Pericardium fibroblast (primary cell): ENCODE results near the gene CCDC13. TPM values are rescaled to one million over a fixed set of nuclear protein-coding genes. Genes with fewer than 3 reads are reported as not detected.

Experiments used
- total RNA-seq: library from RNA; depleted of rRNA; stranded (reverse); fragments of >200 nt; gene quantifications from 2 replicates; pipeline ENCODE4 v1.2.3, GENCODE V29; 2015

Gene CCDC13, protein sequence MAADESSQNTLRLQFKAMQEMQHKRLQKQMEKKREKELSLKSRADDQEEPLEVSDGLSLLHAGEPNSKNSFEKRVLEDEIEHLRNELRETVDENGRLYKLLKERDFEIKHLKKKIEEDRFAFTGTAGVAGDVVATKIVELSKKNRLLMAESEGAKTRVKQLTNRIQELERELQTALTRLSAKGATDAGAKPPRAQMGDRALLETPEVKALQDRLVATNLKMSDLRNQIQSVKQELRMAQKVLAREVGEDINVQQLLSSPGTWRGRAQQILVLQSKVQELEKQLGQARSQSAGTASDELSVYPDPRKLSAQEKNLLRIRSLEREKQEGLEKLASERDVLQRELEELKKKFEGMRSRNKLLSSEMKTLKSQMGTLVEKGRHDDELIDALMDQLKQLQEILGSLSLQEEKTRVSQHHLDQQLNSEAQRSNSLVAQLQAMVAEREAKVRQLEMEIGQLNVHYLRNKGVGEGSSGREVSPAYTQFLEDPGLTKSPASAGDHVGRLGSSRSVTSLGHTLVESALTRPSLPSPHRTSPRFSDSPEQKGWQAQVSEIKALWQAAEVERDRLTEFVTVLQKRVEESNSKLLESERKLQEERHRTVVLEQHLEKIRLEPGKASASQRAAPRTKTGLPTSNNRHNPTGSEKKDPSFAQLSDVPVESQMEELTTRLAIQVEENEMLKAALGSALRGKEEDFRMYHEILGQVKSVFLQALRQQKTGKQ
- total RNA-seq = 1.1 and 1.3 TPM in 2 replicates

DNA sequence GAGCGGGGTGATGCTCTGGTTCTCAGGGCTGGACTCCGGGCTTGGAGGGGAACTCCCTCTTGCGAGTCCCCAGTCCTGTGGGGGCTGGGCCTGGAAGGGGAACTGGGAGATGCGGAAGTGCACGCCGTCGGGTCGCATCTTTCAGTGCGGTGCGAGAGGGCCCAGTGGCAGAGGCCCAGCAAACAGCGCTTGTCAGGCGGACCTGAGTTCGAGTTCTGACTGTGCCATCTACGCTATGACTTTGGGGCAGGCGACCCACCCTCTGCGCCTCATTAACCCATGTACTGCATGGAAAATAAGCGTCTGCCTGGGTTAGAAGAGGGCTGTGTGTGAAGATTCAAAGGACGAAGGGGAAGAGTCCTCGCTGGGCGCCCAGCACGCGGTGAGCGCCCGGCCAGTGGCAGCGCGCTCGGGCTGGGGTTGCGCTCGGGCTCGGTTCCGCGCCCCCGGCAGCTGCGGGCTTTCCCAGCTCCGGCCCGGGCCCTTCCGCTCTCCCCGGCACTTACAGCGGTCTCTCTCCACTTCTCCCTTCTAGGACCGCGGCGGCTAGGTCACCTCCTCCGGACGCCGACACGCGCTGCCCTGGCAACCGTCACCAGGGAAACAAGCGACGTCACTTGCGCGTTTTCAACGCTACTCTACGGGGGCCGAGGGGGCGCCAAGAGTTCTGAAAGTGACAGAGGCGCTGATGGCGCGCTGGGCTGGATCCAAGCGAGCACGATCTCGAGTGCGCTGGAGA is at the start of gene CCDC13:
CCDC13 (minus strand) TSS at position 584 of the 739 bp plus-strand sequence. CDS start 14,908 bp downstream, outside the sequence.

DNA sequence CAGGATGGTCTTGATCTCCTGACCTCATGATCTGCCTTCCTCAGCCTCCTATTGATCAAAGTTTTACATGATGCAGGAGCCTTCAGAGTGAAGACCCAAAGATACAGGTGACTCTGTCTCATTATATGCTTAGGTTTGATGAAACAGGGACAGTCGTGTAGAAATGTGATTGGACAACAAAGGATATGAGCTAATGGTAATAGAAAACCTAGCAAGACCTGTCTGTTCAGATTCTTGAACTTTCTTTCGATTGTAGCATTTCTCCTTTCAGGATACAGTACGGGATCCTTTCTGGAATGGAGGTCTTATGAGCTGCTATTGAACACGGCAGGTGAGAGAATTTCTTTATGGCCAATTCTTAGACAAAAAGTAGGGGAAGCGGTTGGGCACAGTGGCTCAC is 36.1 kb upstream of the CCDC13 start, which contains the start of gene ACKR2:
ACKR2 (plus strand) TSS at position 244 of the 400 bp plus-strand sequence. CDS start 55,058 bp downstream, outside the sequence.

DNA sequence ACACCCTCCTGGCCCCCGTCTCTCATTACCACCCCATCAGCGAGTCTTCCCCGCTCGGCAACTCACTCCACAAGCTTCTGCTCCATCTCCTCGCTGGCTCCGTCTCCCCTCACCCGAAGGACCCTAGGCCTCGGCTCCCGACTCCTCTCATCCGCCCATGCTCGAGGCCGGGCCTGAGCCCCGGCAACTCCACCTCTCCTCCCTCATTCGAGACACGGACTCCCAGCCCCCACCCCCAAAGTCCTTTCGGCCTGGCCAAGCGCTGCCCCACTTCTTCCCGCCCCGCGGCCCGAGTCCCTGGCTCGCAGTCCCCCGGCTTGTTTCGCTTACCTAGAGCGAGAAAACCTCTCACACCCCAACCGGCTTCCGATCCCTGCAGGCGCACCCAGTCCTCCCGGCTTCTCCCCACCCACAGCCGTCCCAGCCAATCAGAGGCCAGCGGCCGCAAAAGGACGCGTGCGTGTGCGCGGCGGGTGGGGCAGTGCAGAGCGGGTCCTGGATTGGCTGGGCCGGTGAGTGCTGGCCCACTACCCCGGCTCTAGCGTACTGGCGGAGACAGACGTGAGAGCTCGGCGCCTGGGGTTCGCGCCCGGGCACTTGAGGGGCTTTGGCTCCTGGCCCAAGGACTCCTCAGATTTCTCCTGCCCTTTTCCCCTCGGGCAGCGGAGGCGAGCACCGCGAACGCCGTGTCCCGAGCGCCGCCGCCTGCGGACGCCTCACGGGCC is 31.2 kb upstream of the CCDC13 start, which contains the start of gene HIGD1A:
HIGD1A (minus strand) TSS at position 385 of the 725 bp plus-strand sequence. CDS start 10,237 bp downstream, outside the sequence.

Other genes with a start within 250 kb of the CCDC13 start
- gene SEC22C, start 191.3 kb downstream of the CCDC13 start, total RNA-seq = 42.5 and 52.7 TPM in 2 replicates
- 16.8 and 22.0 TPM in 2 replicates for gene SS18L2, start 182.4 kb downstream of the CCDC13 start, total RNA-seq
- 12.6 and 14.2 TPM in 2 replicates for gene NKTR, start 172.6 kb downstream of the CCDC13 start, total RNA-seq
- 28.9 and 34.1 TPM in 2 replicates for gene ZBTB47, start 119.6 kb downstream of the CCDC13 start, total RNA-seq
- gene KLHL40, start 87.7 kb downstream of the CCDC13 start, total RNA-seq = 0.17 TPM in 1 of 2 replicates, not detected in the other
- not detected in 2 replicates for gene HHATL, start 70.5 kb downstream of the CCDC13 start, total RNA-seq
- gene HIGD1A, start 31.2 kb upstream of the CCDC13 start, total RNA-seq = 127 and 173 TPM in 2 replicates
- gene ACKR2, start 36.2 kb upstream of the CCDC13 start, total RNA-seq = 1.9 and 3.9 TPM in 2 replicates
- gene CYP8B1, start 102.6 kb upstream of the CCDC13 start, total RNA-seq = not detected in 2 replicates
- 0.82 and 1.4 TPM in 2 replicates for gene ZNF662, start 132.9 kb upstream of the CCDC13 start, total RNA-seq
- 0.47 and 2.3 TPM in 2 replicates for gene GASK1A, start 206.1 kb upstream of the CCDC13 start, total RNA-seq